Measurements from ENCODE around the gene PLA2G4E. TPM values are rescaled to one million over a fixed set of nuclear protein-coding genes. Genes with fewer than 3 reads are reported as not detected.

The PLA2G4E gene
- total and polyA plus RNA-seq, 9 of the 15 experiments (the other 6 are each of a cell fraction or from before 2014, with no cell fraction given), result 0.03 TPM; not detected in 8

DNA sequence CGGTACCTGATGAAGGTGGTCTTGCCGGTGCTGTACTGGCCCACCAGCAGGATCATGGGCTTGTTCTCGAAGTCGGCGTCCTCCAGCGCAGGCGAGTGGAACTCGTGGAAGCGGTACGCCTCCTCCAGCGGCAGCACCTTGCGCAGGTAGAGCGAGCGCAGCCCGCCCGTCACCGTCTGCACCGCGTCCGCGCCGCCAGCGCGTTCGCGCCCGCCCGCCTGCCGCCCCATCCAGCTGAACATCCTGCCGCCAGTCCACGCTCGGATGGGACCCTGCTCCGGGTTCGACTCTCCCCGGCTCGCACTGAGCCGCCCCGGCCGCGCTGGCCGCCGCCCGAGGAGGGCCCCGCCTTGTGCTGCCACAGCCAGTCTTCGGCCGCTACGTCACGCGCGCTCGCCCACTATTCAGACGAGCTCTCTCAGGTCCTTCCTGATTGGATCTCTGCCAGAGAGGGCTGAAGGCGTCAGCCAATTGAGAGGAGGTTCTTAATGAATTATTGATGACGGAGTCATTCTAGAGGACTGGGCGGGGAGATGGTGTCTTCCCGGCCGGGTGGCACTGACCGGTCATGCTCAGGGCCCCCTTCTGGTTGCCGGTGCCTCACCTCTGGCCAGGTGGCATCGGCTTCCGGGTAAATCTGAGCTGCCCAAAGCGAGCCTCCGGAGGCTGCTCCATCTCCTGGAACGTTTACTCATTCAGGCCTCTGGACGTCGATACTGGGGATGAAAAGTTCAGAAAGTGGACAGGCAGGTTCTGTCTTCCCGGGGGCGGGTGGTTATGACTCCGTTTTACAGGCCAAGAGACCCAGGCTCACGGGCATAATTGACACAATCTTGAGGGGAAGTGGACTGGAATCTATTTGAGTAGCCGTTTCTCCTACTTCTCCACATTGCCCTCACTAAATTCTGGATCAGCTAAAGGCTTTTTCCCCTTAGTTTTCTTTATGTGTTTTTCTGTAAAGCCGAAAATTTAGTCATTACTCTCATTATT, 48.3 kb downstream of the PLA2G4E start, which contains the start of gene EHD4 (continued):
- TF ChIP-seq SMAD2 (IDR thresholded peaks at IDR 0.05; ENCODE audit: low read depth, low read length) (no peak), GABPA (tag; conservative IDR thresholded peaks at IDR 0.05; ENCODE audit: low read depth) (peak; percentile 50; the same call in 1 of the 2 replicates), NFYB (IDR thresholded peaks at IDR 0.05; ENCODE audit: extremely low read depth, insufficient read length) (peak; percentile 56), CCNT2 (IDR thresholded peaks at IDR 0.05; ENCODE audit: borderline replicate concordance, extremely low read depth, insufficient read length, low read depth, low read length) (peak; percentile 62), POLR2G (IDR thresholded peaks at IDR 0.05; ENCODE audit: low read depth, low read length) (peak; percentile 96), RAD51 (IDR thresholded peaks at IDR 0.05; ENCODE audit: borderline replicate concordance, low read depth) (no peak), IRF2 (CRISPR knock-in tag; IDR thresholded peaks at IDR 0.05) (no peak), PHF21A (IDR thresholded peaks at IDR 0.05; ENCODE audit: borderline replicate concordance, low read depth) (peak; percentile 39; the same call in 1 of the 2 replicates), ZFP30 (CRISPR knock-in tag; IDR thresholded peaks at IDR 0.05; ENCODE audit: borderline replicate concordance) (no peak), BRD9 (IDR thresholded peaks at IDR 0.05; ENCODE audit: low read depth, partially characterized antibody) (peak; percentile 23), JUND (IDR thresholded peaks at IDR 0.05; ENCODE audit: borderline replicate concordance, low read depth, low read length) (peak; percentile 10; the same call in 1 of the 2 replicates), JUND (tag; IDR thresholded peaks at IDR 0.05; ENCODE audit: borderline replicate concordance, low read depth, low read length) (no peak; the same call in 2 of the 3 replicates), ZZZ3 (IDR thresholded peaks at IDR 0.05) (no peak), CC2D1A (IDR thresholded peaks at IDR 0.05) (no peak)
- TF ChIP-seq, protein P1, sequence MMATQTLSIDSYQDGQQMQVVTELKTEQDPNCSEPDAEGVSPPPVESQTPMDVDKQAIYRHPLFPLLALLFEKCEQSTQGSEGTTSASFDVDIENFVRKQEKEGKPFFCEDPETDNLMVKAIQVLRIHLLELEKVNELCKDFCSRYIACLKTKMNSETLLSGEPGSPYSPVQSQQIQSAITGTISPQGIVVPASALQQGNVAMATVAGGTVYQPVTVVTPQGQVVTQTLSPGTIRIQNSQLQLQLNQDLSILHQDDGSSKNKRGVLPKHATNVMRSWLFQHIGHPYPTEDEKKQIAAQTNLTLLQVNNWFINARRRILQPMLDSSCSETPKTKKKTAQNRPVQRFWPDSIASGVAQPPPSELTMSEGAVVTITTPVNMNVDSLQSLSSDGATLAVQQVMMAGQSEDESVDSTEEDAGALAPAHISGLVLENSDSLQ (IDR thresholded peaks at IDR 0.05), result peak; percentile 98
- TF ChIP-seq, protein P2, sequence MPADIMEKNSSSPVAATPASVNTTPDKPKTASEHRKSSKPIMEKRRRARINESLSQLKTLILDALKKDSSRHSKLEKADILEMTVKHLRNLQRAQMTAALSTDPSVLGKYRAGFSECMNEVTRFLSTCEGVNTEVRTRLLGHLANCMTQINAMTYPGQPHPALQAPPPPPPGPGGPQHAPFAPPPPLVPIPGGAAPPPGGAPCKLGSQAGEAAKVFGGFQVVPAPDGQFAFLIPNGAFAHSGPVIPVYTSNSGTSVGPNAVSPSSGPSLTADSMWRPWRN (IDR thresholded peaks at IDR 0.05; ENCODE audit: low read depth), result no peak
